Measurements from ENCODE around the gene RABGEF1.
"Not testable (repeated sequence)": the region's sequence is repeated elsewhere in the genome, so short reads cannot be mapped to it uniquely, and the experiment has no call there.

The RABGEF1 gene

DNA sequence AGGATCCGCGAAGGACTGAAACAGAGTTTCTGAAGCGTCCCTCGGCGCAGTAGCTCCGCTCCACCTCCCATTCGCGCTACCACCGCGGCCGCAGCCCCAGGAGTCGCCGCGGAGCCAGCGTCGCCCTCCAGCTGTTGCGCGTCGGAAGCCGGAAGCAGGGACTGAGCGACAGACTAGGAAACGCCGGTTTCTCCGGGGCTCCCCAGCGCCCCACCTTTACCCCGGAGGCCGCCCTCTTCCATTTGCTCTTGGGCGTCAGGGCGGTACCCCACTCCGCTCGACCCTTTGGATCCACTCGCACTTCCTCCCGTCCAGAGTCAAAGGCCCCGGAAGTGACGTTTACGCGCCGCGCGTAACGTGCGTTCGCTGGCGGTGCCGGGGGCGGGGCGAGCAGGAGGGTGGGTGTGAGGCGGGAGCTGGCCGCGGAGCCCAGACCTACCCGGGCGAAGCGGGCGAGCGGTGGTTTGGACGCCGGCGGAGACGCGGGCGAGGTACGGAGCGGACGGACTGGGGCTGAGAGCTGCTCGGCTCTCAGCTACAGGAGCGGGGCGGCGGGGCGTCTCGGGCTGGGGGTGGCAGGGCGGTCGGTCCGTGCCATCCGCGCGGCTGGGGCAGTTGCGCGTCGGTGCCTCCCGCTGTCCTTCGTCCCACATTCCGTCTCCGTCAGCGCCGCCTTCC lies at the start of gene RABGEF1:
Gene RABGEF1, plus strand, starts transcription at position 432 of the 678 bp plus-strand sequence. CDS start 31,167 bp downstream, outside the sequence.
- peak; percentile 95 for DNase-seq

- no peak for DNase-seq
These were observed 47.2 kb upstream of the RABGEF1 start for GRCh38 chr7:66693331-66693730.

GRCh38 chr7:66694286-66694685 lies 46.2 kb upstream of the RABGEF1 start:
- DNase-seq, result no peak

DNA sequence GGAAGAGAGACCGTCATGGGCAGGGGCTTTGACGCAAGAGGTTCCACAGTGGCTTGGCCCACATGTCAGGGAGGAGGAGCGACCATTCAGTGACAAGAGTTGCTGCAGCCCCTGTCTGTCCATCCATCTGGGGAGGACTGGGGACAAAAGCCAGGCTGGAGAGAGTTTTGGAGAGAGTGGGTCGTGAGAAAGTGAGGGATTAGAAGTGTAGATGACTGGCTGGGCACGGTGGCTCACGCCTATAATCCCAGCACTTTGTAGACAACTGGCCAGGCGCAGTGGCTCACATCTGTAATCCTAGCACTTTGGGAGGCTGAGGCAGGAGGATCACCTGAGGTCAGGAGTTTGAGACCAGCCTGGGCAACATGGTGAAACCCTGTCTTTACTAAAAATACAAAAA lies 45.1 kb upstream of the RABGEF1 start:
- DNase-seq, result not testable (repeated sequence)

GRCh38 chr7:66696134-66696533 lies 44.4 kb upstream of the RABGEF1 start:
- DNase-seq, result not testable (repeated sequence)

GRCh38 chr7:66696774-66697191 lies 43.8 kb upstream of the RABGEF1 start:
- DNase-seq, result no peak

DNA sequence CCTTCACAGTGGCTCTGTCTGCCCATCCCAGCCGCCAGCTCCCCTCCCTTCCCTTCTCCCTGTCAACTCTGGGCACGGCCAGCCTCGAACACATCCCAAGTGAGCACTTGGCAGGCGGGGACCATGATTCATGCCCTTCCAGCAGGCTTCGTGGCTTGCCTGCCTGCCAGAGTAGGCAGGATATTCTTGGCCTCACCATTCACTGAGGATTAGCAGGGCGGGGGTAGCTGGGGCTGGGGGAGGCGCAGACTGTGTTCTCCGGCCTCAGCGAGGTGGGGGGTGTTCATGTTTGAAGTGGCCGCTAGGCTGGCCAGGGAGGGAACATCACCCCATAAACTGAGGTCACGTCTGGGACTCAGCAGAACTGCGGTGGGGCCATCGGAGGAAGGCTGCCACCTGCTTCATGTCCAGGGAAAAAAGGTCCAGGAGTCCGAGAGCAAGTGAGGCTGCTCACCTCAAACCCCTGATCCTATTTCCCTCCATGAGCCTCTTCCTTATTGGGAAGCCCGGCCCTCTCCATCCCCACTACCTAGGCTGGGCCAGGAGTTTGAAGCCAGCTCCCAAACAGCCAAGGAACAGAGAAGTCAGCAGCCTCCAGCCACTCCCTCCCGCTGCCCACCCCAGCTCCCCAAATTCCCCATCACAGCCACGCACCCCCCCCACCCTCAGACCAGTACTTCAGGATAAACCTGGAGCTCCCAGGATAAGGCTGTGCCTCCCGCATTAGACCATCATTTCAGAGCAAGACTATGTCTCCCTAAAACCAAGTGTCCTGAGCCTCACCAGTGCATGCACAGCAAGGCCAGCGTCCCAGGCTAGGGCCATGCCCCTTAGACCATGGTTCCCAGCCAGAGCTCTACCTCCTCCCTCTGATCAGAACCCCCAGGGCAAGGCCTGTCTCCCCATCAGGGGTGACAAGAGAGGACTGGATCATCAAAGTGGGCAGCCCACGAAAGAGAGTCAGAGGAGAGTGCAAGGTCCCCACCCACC lies 42.8 kb upstream of the RABGEF1 start:
- no peak for DNase-seq

DNA sequence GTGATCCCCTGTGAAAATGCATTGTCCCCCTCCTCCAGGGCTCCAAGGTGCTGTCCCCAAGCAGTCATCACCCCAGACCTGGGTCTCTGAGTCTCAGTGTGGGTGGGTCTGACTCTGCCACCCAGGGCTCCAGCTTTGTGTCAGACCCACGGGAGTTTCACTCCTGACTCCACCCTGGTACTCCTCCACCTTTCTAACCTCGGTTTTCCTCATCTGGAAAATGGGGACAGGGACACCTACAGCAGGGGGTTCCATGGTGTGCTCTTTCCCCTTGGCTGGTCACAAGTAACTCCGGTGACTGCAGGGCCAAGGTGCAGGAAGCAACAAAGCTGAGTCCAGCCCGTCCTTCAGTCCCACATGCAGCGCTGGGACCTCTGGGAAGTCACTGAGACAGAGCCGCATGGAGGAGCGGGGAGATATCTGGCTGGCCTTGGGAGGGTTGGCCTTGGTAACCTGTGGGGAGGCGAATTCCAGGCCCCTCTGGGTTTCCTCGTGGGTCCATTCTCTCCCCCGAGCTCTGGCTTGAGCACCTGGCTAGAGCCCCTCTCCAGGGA lies 41.8 kb upstream of the RABGEF1 start:
- no peak for DNase-seq

- no peak for DNase-seq
These were observed 40.5 kb upstream of the RABGEF1 start for GRCh38 chr7:66699998-66700397.

- DNase-seq, result no peak
These were observed 39.9 kb upstream of the RABGEF1 start for GRCh38 chr7:66700633-66701131.

- no peak for DNase-seq
These were observed 32.7 kb upstream of the RABGEF1 start for GRCh38 chr7:66707825-66708224.

- DNase-seq, result not testable (repeated sequence)
These were observed 29.8 kb upstream of the RABGEF1 start for GRCh38 chr7:66710752-66711151.

GRCh38 chr7:66713687-66714086 lies 26.8 kb upstream of the RABGEF1 start:
- no peak for DNase-seq

GRCh38 chr7:66716634-66717033 lies 23.9 kb upstream of the RABGEF1 start:
- not testable (repeated sequence) for DNase-seq

- DNase-seq, result no peak
These were observed 20.0 kb upstream of the RABGEF1 start for GRCh38 chr7:66720561-66720960.

GRCh38 chr7:66725843-66726242 lies 14.7 kb upstream of the RABGEF1 start:
- no peak for DNase-seq

DNA sequence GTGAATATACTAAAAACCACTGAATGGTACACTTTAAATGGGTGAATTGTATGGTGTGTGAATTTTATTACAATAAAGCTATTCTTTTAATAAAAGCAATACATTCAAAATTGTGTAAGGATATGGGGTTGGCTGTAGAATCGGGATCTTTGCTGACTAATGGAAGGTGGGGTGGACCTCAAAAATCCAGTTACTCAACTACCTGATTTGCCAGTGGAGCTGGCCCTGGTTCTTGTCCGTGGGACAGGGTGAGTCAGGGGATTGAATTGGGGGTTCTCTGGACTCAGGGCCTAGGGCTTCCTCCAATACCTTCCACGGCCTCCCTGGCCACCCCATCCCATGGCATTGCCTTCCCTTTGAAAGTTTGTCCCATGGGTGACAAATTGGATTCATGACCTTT lies 13.5 kb upstream of the RABGEF1 start:
- DNase-seq, result no peak

DNA sequence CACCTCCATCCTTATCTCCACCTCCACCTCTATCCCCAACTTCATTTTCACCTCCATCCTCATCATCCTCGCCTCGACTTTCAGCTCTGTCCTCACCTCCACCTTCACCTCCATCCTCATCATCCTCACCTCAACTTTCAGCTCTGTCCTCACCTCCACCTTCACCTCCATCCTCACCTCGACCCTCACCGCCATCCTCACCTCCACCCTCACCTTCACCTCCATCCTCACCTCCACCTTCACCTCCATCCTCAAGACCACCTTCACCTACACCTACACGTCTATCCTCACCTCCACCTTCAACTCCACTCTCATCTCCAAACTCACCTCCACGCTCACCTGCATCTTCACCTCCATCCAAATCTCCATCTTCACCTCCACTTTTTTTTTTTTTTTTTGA lies 12.0 kb upstream of the RABGEF1 start:
- no peak for DNase-seq

DNA sequence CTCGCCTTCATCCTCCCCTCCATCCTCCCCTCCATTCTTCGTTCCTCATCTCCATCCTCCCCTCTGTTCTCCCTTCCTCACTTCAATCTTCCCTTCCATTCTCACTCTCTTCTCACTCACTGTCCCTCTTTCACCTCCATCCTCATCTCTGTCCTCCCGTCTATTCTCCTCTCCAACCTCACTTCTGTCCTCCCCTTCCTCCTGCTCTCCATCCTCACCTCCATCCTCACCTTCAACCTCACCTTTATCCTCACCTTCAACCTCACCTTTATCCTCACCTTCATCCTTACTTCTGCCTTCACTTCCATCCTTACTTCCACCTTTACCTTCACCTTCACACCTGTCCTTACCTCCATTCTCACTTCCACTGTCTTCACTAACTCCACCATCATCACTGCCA lies 11.3 kb upstream of the RABGEF1 start:
- no peak for DNase-seq

- DNase-seq, result no peak
These were observed 8.5 kb upstream of the RABGEF1 start for GRCh38 chr7:66731986-66732385.

DNA sequence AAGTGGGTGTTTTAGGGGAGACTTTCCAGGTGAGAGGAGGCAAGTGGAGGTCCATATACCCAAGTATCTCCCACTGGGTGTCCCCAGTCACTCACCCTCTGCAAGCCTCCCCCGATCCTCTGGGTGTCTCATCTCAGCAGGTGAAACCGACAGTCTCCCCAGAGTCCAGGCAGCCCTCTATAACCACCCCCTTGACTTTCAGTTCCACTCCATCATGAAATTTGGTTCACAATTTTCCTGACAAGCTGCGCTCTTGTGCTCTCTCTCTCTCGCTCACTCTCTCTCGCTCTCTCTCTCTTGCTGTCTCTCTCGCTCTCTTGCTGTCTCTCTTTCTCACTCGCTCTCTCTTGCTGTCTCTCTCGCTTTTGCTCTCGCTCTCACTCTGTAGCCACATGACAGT lies 8.1 kb upstream of the RABGEF1 start:
- DNase-seq, result no peak

- no peak for DNase-seq
These were observed 6.5 kb upstream of the RABGEF1 start for GRCh38 chr7:66734006-66734405.

GRCh38 chr7:66735154-66735553 lies 5.4 kb upstream of the RABGEF1 start:
- no peak for DNase-seq
